PC-9 (cell line): Measurements from ENCODE around the gene SPRY2. TPM values are rescaled to one million over a fixed set of nuclear protein-coding genes. Genes with fewer than 3 reads are reported as not detected.
"Not testable (repeated sequence)": the region's sequence is repeated elsewhere in the genome, so short reads cannot be mapped to it uniquely, and the experiment has no call there.

ENCODE experiments used
- BruUV-seq: library from RNA; stranded (reverse); fragments of 400-500 nt; replicated peaks from 2 replicates; lab custom pipeline; 2021; lab: Mats Ljungman, UMichigan
- CTCF ChIA-PET: fragments of 300-600 bp; sonication (Branson Sonifier 250); formaldehyde crosslinking; loops from one replicate; lab custom pipeline; 2022; ENCODE audit warnings: antibody characterized with exemption; lab: Charles Lee
- POLR2A ChIA-PET: fragments of 300-600 bp; sonication (Branson Sonifier 250); formaldehyde crosslinking; loops from one replicate; lab custom pipeline; 2022; ENCODE audit warnings: antibody characterized with exemption; ENCODE audit not compliant: unreplicated experiment; lab: Charles Lee
- DNase-seq, 2 experiments: peaks; one replicate each; pipeline versions ENCODE4 v3.0.0 to v3.0.0-alpha.2; 2015 to 2022; ENCODE audit warnings: mixed read lengths in 1 of 2
- H2AFZ ChIP-seq: fragments of 200-600 bp; sonication (generic); 2 replicates; pipeline ENCODE4 v1.8.1; 2017; ENCODE audit warnings: antibody characterized with exemption
- H3F3A ChIP-seq: fragments of 200-600 bp; sonication (generic); 2 replicates; pipeline ENCODE4 v1.8.1; 2017; ENCODE audit warnings: antibody characterized with exemption, mild to moderate bottlenecking, low read depth; ENCODE audit not compliant: insufficient read depth
- H3K27ac ChIP-seq: fragments of 200-600 bp; sonication (generic); 2 replicates; pipeline ENCODE4 v1.6.1; 2016; ENCODE audit warnings: mixed run types
- H3K27me3 ChIP-seq: fragments of 200-600 bp; sonication (generic); 2 replicates; pipeline ENCODE4 v1.6.1; 2016; ENCODE audit warnings: low read depth, mixed run types; ENCODE audit not compliant: insufficient read depth
- H3K36me3 ChIP-seq: fragments of 200-600 bp; sonication (generic); 2 replicates; pipeline ENCODE4 v1.6.1; 2016; ENCODE audit warnings: low read depth, mixed run types
- H3K4me1 ChIP-seq: fragments of 200-600 bp; sonication (generic); replicated peaks from 2 replicates; pipeline ENCODE4 v1.6.1; 2016; ENCODE audit warnings: mixed run types; ENCODE audit not compliant: insufficient read depth
- H3K4me2 ChIP-seq: fragments of 200-600 bp; sonication (generic); 2 replicates; pipeline ENCODE4 v1.6.1; 2017; ENCODE audit warnings: mixed run types
- H3K4me3 ChIP-seq: fragments of 200-600 bp; sonication (generic); 2 replicates; pipeline ENCODE4 v1.6.1; 2016; ENCODE audit warnings: mixed run types
- H3K79me2 ChIP-seq: fragments of 200-600 bp; sonication (generic); 2 replicates; pipeline ENCODE4 v1.6.1; 2017; ENCODE audit warnings: low read depth, mixed run types
- H3K9me2 ChIP-seq: fragments of 200-600 bp; sonication (generic); 2 replicates; pipeline ENCODE4 v1.8.1; 2017; ENCODE audit warnings: mild to moderate bottlenecking; ENCODE audit not compliant: insufficient read depth
- H3K9me3 ChIP-seq: fragments of 200-600 bp; sonication (generic); 2 replicates; pipeline ENCODE4 v1.8.1; 2016; ENCODE audit warnings: low read depth; ENCODE audit not compliant: insufficient read depth
- H4K20me1 ChIP-seq: fragments of 200-600 bp; sonication (generic); 2 replicates; pipeline ENCODE4 v1.8.1; 2017; ENCODE audit not compliant: insufficient read depth
- CTCF ChIP-seq: fragments of 200-600 bp; sonication (generic); conservative IDR thresholded peaks from 2 replicates; pipeline ENCODE4 v1.6.1; 2017; ENCODE audit warnings: mixed run types, antibody characterized with exemption, mild to moderate bottlenecking, moderate library complexity
- EZH2 ChIP-seq: fragments of 200-600 bp; sonication (generic); IDR thresholded peaks from 2 replicates; pipeline ENCODE4 v1.8.0; 2017; ENCODE audit warnings: antibody characterized with exemption, low read depth
- intact Hi-C: fragments of 100-400 bp; cut with micrococcal nuclease; formaldehyde crosslinking; loops from one replicate; pipeline ENCODE4 v1.10.0; 2022; ENCODE audit not compliant: unreplicated experiment
- total RNA-seq: library from RNA; stranded (reverse); gene quantifications from 2 replicates; pipeline ENCODE4 v1.2.3, GENCODE V29; 2021

The SPRY2 gene
- total RNA-seq, 1 experiment from 2014 or later = 13.4 TPM

GRCh38 chr13:80348750-80349149, 7.8 kb upstream of the SPRY2 start:
- BruUV-seq = no TSS peak
- no peak overlapping the region for H3K4me2 ChIP-seq
- H3K4me1 ChIP-seq = no peaks in the 10 kb centered on the region
- no peaks in the 10 kb centered on the region for H3K79me2 ChIP-seq
- ChIA-PET POLR2A (no interaction called here), CTCF (no interaction called here)
- no peaks in the 10 kb centered on the region; the same call in 1 of the 2 replicates for H3K9me3 ChIP-seq
- DNase-seq = no peak
- no peaks in the 10 kb centered on the region for H3K9me2 ChIP-seq
- no peaks in the 10 kb centered on the region for H4K20me1 ChIP-seq
- no peak overlapping the region for H3K27ac ChIP-seq
- H3F3A ChIP-seq = no peaks in the 10 kb centered on the region; the same call in 1 of the 2 replicates
- TF ChIP-seq CTCF (no peak), EZH2 (no peak)
- no peaks in the 10 kb centered on the region for H3K27me3 ChIP-seq
- H3K4me3 ChIP-seq = no peak overlapping the region
- H2AFZ ChIP-seq = no peak overlapping the region
- no peaks in the 10 kb centered on the region for H3K36me3 ChIP-seq
- intact Hi-C loops = loop anchor here (10.0 kb wide), 1 partner anchor 804 kb away; no protein-coding TSS in a partner anchor

GRCh38 chr13:80348314-80348713, 7.4 kb upstream of the SPRY2 start:
- Histone ChIP-seq H3K36me3 (no peaks in the 10 kb centered on the region), H4K20me1 (no peaks in the 10 kb centered on the region), H3K79me2 (no peaks in the 10 kb centered on the region), H3F3A (no peaks in the 10 kb centered on the region; the same call in 1 of the 2 replicates), H3K27ac (no peak overlapping the region), H2AFZ (no peak overlapping the region), H3K4me1 (no peaks in the 10 kb centered on the region), H3K9me3 (no peaks in the 10 kb centered on the region; the same call in 1 of the 2 replicates), H3K27me3 (no peaks in the 10 kb centered on the region), H3K4me2 (no peak overlapping the region), H3K9me2 (no peaks in the 10 kb centered on the region), H3K4me3 (no peak overlapping the region)
- DNase-seq = no peak
- no TSS peak for BruUV-seq
- POLR2A ChIA-PET = no interaction called here
- CTCF ChIA-PET = no interaction called here
- intact Hi-C loops = loop anchor here (10.0 kb wide), 1 partner anchor 804 kb away; no protein-coding TSS in a partner anchor
- TF ChIP-seq CTCF = no peak
- TF ChIP-seq EZH2 = no peak

GRCh38 chr13:80345771-80346510, 5.0 kb upstream of the SPRY2 start:
- DNase-seq = no peak
- no peak overlapping the region for H3K27ac ChIP-seq
- ChIA-PET CTCF (no interaction called here), POLR2A (no interaction called here)
- intact Hi-C loops = loop anchor here (10.0 kb wide), 1 partner anchor 801 kb away; no protein-coding TSS in a partner anchor
- no peaks in the 10 kb centered on the region; the same call in 1 of the 2 replicates for H3K9me3 ChIP-seq
- H2AFZ ChIP-seq = no peak overlapping the region
- BruUV-seq = no TSS peak
- H3K79me2 ChIP-seq = no peaks in the 10 kb centered on the region
- no peak overlapping the region for H3K4me2 ChIP-seq
- H3K4me1 ChIP-seq = no peaks in the 10 kb centered on the region
- H3K4me3 ChIP-seq = no peak overlapping the region
- no peaks in the 10 kb centered on the region for H3K9me2 ChIP-seq
- no peak for TF ChIP-seq EZH2
- no peak for TF ChIP-seq CTCF
- no peaks in the 10 kb centered on the region for H3K27me3 ChIP-seq
- no peaks in the 10 kb centered on the region for H4K20me1 ChIP-seq
- H3F3A ChIP-seq = no peaks in the 10 kb centered on the region; the same call in 1 of the 2 replicates
- H3K36me3 ChIP-seq = no peaks in the 10 kb centered on the region

GRCh38 chr13:80344032-80344431, 3.1 kb upstream of the SPRY2 start:
- H3K4me1 ChIP-seq, BruUV-seq, H3K27me3 ChIP-seq, H3K9me2 ChIP-seq, H3K4me2 ChIP-seq, H4K20me1 ChIP-seq, H3F3A ChIP-seq, H3K27ac ChIP-seq, POLR2A ChIA-PET, H2AFZ ChIP-seq, H3K9me3 ChIP-seq, H3K4me3 ChIP-seq, H3K36me3 ChIP-seq, DNase-seq: not testable (repeated sequence)
- H3K79me2 ChIP-seq = peaks cover 17% of the 10 kb centered on the region
- CTCF ChIA-PET = interaction anchor here (1.0 kb wide), 1 partner anchor 674 kb away, joined by 3 read pairs; no protein-coding TSS in a partner anchor
- intact Hi-C loops = loop anchor here (5.0 to 10.0 kb wide), 2 partner anchors 799 to 942 kb away; no protein-coding TSS in a partner anchor
